ENCODE data around the gene CHRM2.

The CHRM2 gene

GRCh38 chr7:136964347-136964746 is 95.9 kb downstream of the CHRM2 start:
- no peak for DNase-seq

- no peak for DNase-seq
Observed at GRCh38 chr7:136966825-136967224, 98.4 kb downstream of the CHRM2 start.

- DNase-seq = no peak
Observed at GRCh38 chr7:136969761-136970160, 101.3 kb downstream of the CHRM2 start.

- DNase-seq = no peak
Observed at GRCh38 chr7:136971776-136972175, 103.3 kb downstream of the CHRM2 start.

GRCh38 chr7:136976504-136977251 is 108.2 kb downstream of the CHRM2 start:
- DNase-seq = no peak

- DNase-seq = no peak
Observed at GRCh38 chr7:136993377-136993776, 124.9 kb downstream of the CHRM2 start.

- no peak for DNase-seq
Observed at GRCh38 chr7:136997735-136998134, 129.3 kb downstream of the CHRM2 start.

GRCh38 chr7:136998495-136998894 is 130.0 kb downstream of the CHRM2 start:
- DNase-seq = no peak

GRCh38 chr7:137000621-137001020 is 132.2 kb downstream of the CHRM2 start:
- DNase-seq = no peak

GRCh38 chr7:137001041-137001440 is 132.6 kb downstream of the CHRM2 start:
- no peak for DNase-seq

GRCh38 chr7:137001478-137001877 is 133.0 kb downstream of the CHRM2 start:
- no peak for DNase-seq

GRCh38 chr7:137003086-137003485 is 134.6 kb downstream of the CHRM2 start:
- DNase-seq = no peak

GRCh38 chr7:137003566-137003965 is 135.1 kb downstream of the CHRM2 start:
- no peak for DNase-seq

GRCh38 chr7:137005873-137006272 is 137.4 kb downstream of the CHRM2 start:
- DNase-seq = no peak

- DNase-seq = no peak
Observed at GRCh38 chr7:137006293-137006692, 137.8 kb downstream of the CHRM2 start.

- no peak for DNase-seq
Observed at GRCh38 chr7:137007001-137007694, 138.7 kb downstream of the CHRM2 start.

GRCh38 chr7:137009404-137009803 is 141.0 kb downstream of the CHRM2 start:
- no peak for DNase-seq

- DNase-seq = no peak
Observed at GRCh38 chr7:137015015-137015414, 146.6 kb downstream of the CHRM2 start.

- no peak for DNase-seq
Observed at GRCh38 chr7:137017221-137017620, 148.8 kb downstream of the CHRM2 start.

GRCh38 chr7:137018468-137018867 is 150.0 kb downstream of the CHRM2 start:
- DNase-seq = no peak

GRCh38 chr7:137020351-137020750 is 151.9 kb downstream of the CHRM2 start:
- no peak for DNase-seq

- DNase-seq = no peak
Observed at GRCh38 chr7:137025469-137026175, 157.2 kb downstream of the CHRM2 start.

- DNase-seq = no peak
Observed at GRCh38 chr7:137026176-137026500, 157.7 kb downstream of the CHRM2 start.

GRCh38 chr7:137032436-137032835 is 164.0 kb downstream of the CHRM2 start:
- no peak for DNase-seq

Measured in NCI-H1048 (cell line).